Measurements from ENCODE around the gene ABHD6.

GRCh38 chr3:58281069-58281468, 43.5 kb downstream of the ABHD6 start:
- no peak for TF ChIP-seq CTCF (IDR thresholded peaks at IDR 0.05; ENCODE audit: insufficient read depth, low read length)
- no peak for TF ChIP-seq POLR2AphosphoS5 (IDR thresholded peaks at IDR 0.05; ENCODE audit: low read depth)
- TF ChIP-seq REST (IDR thresholded peaks at IDR 0.05; ENCODE audit: insufficient replicate concordance, low read depth) = no peak
